COLO829 (cell line): ENCODE measurements around the gene LRMDA.
A peak's percentile ranks its signal among the peaks of the same experiment; 100 is the strongest.

Experiments
- DNase-seq: peaks from one replicate; pipeline ENCODE4 v3.0.0; 2012; ENCODE audit warnings: low spot score

LRMDA gene

GRCh38 chr10:75542084-75542483 lies 110.7 kb downstream of the LRMDA start:
- DNase-seq = no peak

GRCh38 chr10:75542906-75543305 lies 111.5 kb downstream of the LRMDA start:
- DNase-seq = no peak

- no peak for DNase-seq
These were observed 113.0 kb downstream of the LRMDA start for GRCh38 chr10:75544386-75544785.

- no peak for DNase-seq
These were observed 113.7 kb downstream of the LRMDA start for GRCh38 chr10:75544993-75545706.

- no peak for DNase-seq
These were observed 114.6 kb downstream of the LRMDA start for GRCh38 chr10:75546004-75546403.

GRCh38 chr10:75547391-75548298 lies 116.2 kb downstream of the LRMDA start:
- DNase-seq = peak; percentile 4

GRCh38 chr10:75548356-75548755 lies 116.9 kb downstream of the LRMDA start:
- no peak for DNase-seq

- no peak for DNase-seq
These were observed 118.8 kb downstream of the LRMDA start for GRCh38 chr10:75550191-75550590.

- no peak for DNase-seq
These were observed 120.7 kb downstream of the LRMDA start for GRCh38 chr10:75552171-75552570.

GRCh38 chr10:75553550-75553949 lies 122.1 kb downstream of the LRMDA start:
- DNase-seq = no peak

GRCh38 chr10:75555323-75555722 lies 123.9 kb downstream of the LRMDA start:
- no peak for DNase-seq

GRCh38 chr10:75556320-75556719 lies 124.9 kb downstream of the LRMDA start:
- no peak for DNase-seq

- DNase-seq = no peak
These were observed 134.1 kb downstream of the LRMDA start for GRCh38 chr10:75565286-75566251.

GRCh38 chr10:75568450-75569130 lies 137.2 kb downstream of the LRMDA start:
- DNase-seq = no peak

GRCh38 chr10:75569506-75569905 lies 138.1 kb downstream of the LRMDA start:
- DNase-seq = no peak

- DNase-seq = no peak
These were observed 141.1 kb downstream of the LRMDA start for GRCh38 chr10:75572478-75572877.

GRCh38 chr10:75575940-75576339 lies 144.5 kb downstream of the LRMDA start:
- no peak for DNase-seq

GRCh38 chr10:75582102-75582501 lies 150.7 kb downstream of the LRMDA start:
- DNase-seq = no peak

GRCh38 chr10:75585294-75585693 lies 153.9 kb downstream of the LRMDA start:
- DNase-seq = no peak

- DNase-seq = no peak
These were observed 155.4 kb downstream of the LRMDA start for GRCh38 chr10:75586814-75587213.

- no peak for DNase-seq
These were observed 156.6 kb downstream of the LRMDA start for GRCh38 chr10:75588031-75588430.
